Activated T-cell treated with anti-CD3 and anti-CD28 coated beads, Interleukin-2, amount 50 U/mL, for 4 hours (primary cell): ENCODE results near the gene ZFP92. TPM values are rescaled to one million over a fixed set of nuclear protein-coding genes. Genes with fewer than 3 reads are reported as not detected.

Source experiments
- ATAC-seq, 2 donors: fragments of 200-7000 bp; cut with Tn5 transposase; one replicate each; pipeline ENCODE4 v1.10.0; 2021
- DNase-seq: peaks from one replicate; pipeline ENCODE4 v3.0.0-alpha.2; 2020
- H3K27me3 Mint-ChIP-seq: one replicate; pipeline ENCODE4 v1.8.0; 2021; ENCODE audit warnings: low read depth, mixed read lengths
- H3K36me3 Mint-ChIP-seq: one replicate; pipeline ENCODE4 v1.8.0; 2022; ENCODE audit warnings: mixed read lengths; ENCODE audit not compliant: insufficient read depth
- H3K4me1 Mint-ChIP-seq: one replicate; pipeline ENCODE4 v1.8.0; 2021; ENCODE audit warnings: low read depth, mixed read lengths
- H3K4me3 Mint-ChIP-seq: one replicate; pipeline ENCODE4 v1.8.0; 2021; ENCODE audit warnings: mild to moderate bottlenecking, moderate library complexity, mixed read lengths
- H3K9me3 Mint-ChIP-seq: one replicate; pipeline ENCODE4 v1.8.0; 2021; ENCODE audit warnings: mixed read lengths
- total RNA-seq, 3 donors: library from RNA; stranded (reverse); gene quantifications; one replicate each; pipeline ENCODE4 v1.2.1, GENCODE V29; 2021

Gene ZFP92
- total RNA-seq, 3 donors from 2014 or later: 1.1 to 1.5 (median 1.5) TPM

DNA sequence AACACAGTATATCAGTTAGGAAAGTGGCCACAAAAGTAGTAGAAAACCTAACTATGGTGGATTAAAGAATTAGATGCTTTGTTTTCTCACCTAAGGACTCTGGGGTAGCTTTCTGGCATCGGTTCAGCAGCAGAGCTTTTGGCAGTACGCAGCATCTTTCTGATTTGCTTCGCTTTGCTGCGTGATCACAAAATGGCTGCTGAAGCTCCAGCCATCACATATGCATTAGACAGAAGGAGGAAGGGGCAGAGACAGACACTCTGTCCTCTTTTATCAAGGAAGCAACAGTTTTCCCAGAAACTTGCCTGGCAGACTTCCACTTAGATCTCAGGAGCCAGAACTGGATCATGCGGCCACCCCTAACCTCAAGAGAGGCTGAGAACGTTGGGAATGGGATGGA, 19.5 kb downstream of the ZFP92 start:
- Mint-ChIP-seq H3K4me1 (no peaks in the 10 kb centered on the region), H3K4me3 (no peak overlapping the region), H3K27me3 (no peaks in the 10 kb centered on the region), H3K36me3 (peaks cover 2% of the 10 kb centered on the region), H3K9me3 (peaks cover 3% of the 10 kb centered on the region)
- DNase-seq (no peak), ATAC-seq (no peak)

- DNase-seq (no peak), ATAC-seq (no peak)
- Mint-ChIP-seq H3K36me3 (no peaks in the 10 kb centered on the region), H3K27me3 (no peaks in the 10 kb centered on the region), H3K4me1 (no peaks in the 10 kb centered on the region), H3K9me3 (no peaks in the 10 kb centered on the region), H3K4me3 (no peak overlapping the region)
Measured at GRCh38 chrX:153433161-153433680, 21.9 kb downstream of the ZFP92 start.

GRCh38 chrX:153433781-153434285, 22.6 kb downstream of the ZFP92 start:
- DNase-seq: no peak
- no peak overlapping the region for H3K4me3 Mint-ChIP-seq
- H3K9me3 Mint-ChIP-seq: no peaks in the 10 kb centered on the region
- no peak for ATAC-seq
- H3K4me1 Mint-ChIP-seq: no peaks in the 10 kb centered on the region
- no peaks in the 10 kb centered on the region for H3K36me3 Mint-ChIP-seq
- H3K27me3 Mint-ChIP-seq: no peaks in the 10 kb centered on the region

- no peaks in the 10 kb centered on the region for H3K36me3 Mint-ChIP-seq
- no peaks in the 10 kb centered on the region for H3K9me3 Mint-ChIP-seq
- no peaks in the 10 kb centered on the region for H3K4me1 Mint-ChIP-seq
- H3K27me3 Mint-ChIP-seq: no peaks in the 10 kb centered on the region
- DNase-seq (no peak), ATAC-seq (no peak)
- no peak overlapping the region for H3K4me3 Mint-ChIP-seq
Measured at GRCh38 chrX:153434801-153435200, 23.5 kb downstream of the ZFP92 start.

DNA sequence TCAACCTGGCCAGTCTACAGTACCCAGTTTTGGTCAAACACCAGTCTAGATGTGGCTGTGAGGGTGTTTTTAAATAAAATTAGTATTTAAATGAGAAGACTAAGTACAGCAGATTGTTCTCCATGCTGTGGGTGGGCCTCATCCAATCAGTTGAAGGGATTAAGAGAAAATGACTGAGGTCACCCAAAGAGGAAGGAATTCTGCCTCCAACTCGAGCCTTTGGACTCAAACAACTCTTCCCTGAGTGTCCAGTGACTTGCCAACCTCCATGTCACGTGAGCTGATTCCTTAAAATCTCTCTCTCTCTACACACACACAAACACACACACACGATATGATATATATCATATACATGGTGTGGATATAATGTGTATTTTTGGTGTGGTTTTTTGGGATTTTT, 24.6 kb downstream of the ZFP92 start:
- no peaks in the 10 kb centered on the region for H3K4me1 Mint-ChIP-seq
- ATAC-seq (no peak), DNase-seq (no peak)
- no peaks in the 10 kb centered on the region for H3K27me3 Mint-ChIP-seq
- H3K9me3 Mint-ChIP-seq: no peaks in the 10 kb centered on the region
- no peak overlapping the region for H3K4me3 Mint-ChIP-seq
- H3K36me3 Mint-ChIP-seq: no peaks in the 10 kb centered on the region

DNA sequence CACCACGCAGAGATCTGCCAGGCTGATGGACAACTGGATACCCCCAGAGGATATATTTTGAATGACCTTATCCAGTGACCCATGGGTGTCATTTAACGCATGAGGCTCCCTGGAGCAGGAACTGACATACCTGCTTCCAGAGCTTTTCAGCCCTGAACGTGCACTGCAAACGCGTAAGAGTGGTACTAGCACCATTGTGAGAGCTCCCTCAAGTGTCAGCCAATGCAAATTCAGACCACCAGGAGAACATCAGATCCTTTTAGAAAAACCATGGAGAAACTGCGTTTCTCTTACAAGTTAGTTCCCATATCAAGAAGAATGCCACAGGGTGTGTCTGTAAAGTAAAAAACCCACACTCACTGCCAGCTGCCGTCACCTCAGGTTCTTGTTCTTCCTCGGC, 27.3 kb downstream of the ZFP92 start:
- H3K9me3 Mint-ChIP-seq: no peaks in the 10 kb centered on the region
- H3K4me3 Mint-ChIP-seq: no peak overlapping the region
- DNase-seq: no peak

DNA sequence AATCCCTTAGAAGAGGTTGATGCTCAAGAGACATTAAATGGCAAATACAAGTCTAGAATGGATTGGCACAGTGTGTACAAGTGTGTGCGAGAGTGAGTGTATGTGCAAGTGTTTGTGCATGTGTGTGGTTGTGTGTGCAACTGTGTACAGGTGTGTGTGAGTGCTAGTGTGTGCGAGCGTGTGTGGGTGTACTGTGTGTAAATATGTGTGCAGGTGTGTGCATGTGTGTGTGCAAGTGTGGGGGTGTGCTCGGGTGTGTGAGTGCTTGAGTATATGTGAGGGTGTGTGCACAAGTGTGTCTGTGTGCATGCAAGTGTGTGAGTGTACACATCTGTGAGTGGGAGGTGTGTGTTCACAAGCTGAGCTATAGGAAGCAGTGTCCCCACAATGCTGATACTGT, 28.7 kb downstream of the ZFP92 start:
- no peak overlapping the region for H3K4me3 Mint-ChIP-seq
- H3K4me1 Mint-ChIP-seq: no peaks in the 10 kb centered on the region
- ATAC-seq: no peak
- no peaks in the 10 kb centered on the region for H3K27me3 Mint-ChIP-seq
- H3K36me3 Mint-ChIP-seq: no peaks in the 10 kb centered on the region
- no peak for DNase-seq
- no peaks in the 10 kb centered on the region for H3K9me3 Mint-ChIP-seq

More for the DNA sequence above, 27.3 kb downstream of the ZFP92 start:
- no peak for ATAC-seq
- Mint-ChIP-seq H3K4me1 (no peaks in the 10 kb centered on the region), H3K27me3 (no peaks in the 10 kb centered on the region), H3K36me3 (no peaks in the 10 kb centered on the region)

GRCh38 chrX:153440556-153441135, 29.4 kb downstream of the ZFP92 start:
- H3K9me3 Mint-ChIP-seq: no peaks in the 10 kb centered on the region
- no peaks in the 10 kb centered on the region for H3K36me3 Mint-ChIP-seq
- H3K4me3 Mint-ChIP-seq: no peak overlapping the region
- H3K4me1 Mint-ChIP-seq: no peaks in the 10 kb centered on the region
- DNase-seq (no peak), ATAC-seq (no peak)
- no peaks in the 10 kb centered on the region for H3K27me3 Mint-ChIP-seq

GRCh38 chrX:153441296-153441695, 30.0 kb downstream of the ZFP92 start:
- Mint-ChIP-seq H3K4me3 (no peak overlapping the region), H3K4me1 (no peaks in the 10 kb centered on the region)

GRCh38 chrX:153441981-153442380, 30.7 kb downstream of the ZFP92 start:
- Mint-ChIP-seq H3K9me3 (no peaks in the 10 kb centered on the region), H3K4me3 (no peak overlapping the region), H3K4me1 (no peaks in the 10 kb centered on the region), H3K27me3 (no peaks in the 10 kb centered on the region), H3K36me3 (no peaks in the 10 kb centered on the region)
- DNase-seq: no peak
- no peak for ATAC-seq

More at GRCh38 chrX:153441296-153441695, 30.0 kb downstream of the ZFP92 start:
- ATAC-seq (no peak), DNase-seq (no peak)
- Mint-ChIP-seq H3K9me3 (no peaks in the 10 kb centered on the region), H3K36me3 (no peaks in the 10 kb centered on the region), H3K27me3 (no peaks in the 10 kb centered on the region)

DNA sequence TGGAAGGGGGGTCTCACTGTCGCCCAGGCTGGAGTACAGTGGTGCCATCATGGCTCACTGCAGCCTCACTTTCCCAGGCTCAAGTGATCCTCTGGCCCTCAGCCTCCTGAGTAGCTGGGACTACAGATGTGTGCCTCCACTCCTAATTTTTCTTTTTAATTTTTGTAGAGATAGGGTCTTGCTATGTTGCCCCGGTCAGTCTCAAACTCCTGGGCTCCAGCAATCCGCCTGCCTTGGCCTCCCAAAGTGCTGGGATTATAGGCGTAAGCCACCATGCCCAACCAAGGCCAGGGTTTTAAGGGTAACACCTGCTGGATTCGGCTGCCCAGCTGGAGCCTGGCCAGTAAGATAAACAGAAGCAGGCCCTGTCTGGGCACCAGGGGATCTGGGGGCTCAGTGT, 31.2 kb downstream of the ZFP92 start:
- Mint-ChIP-seq H3K27me3 (no peaks in the 10 kb centered on the region), H3K36me3 (no peaks in the 10 kb centered on the region), H3K4me3 (no peak overlapping the region), H3K9me3 (no peaks in the 10 kb centered on the region), H3K4me1 (no peaks in the 10 kb centered on the region)
- ATAC-seq: no peak
- DNase-seq: no peak

- no peak overlapping the region for H3K4me3 Mint-ChIP-seq
- no peaks in the 10 kb centered on the region for H3K4me1 Mint-ChIP-seq
- no peaks in the 10 kb centered on the region for H3K27me3 Mint-ChIP-seq
- ATAC-seq (no peak), DNase-seq (no peak)
- no peaks in the 10 kb centered on the region for H3K36me3 Mint-ChIP-seq
- H3K9me3 Mint-ChIP-seq: no peaks in the 10 kb centered on the region
Measured at GRCh38 chrX:153443476-153444332, 32.4 kb downstream of the ZFP92 start.

- ATAC-seq (no peak), DNase-seq (no peak)
- Mint-ChIP-seq H3K4me1 (no peaks in the 10 kb centered on the region), H3K27me3 (no peaks in the 10 kb centered on the region), H3K4me3 (no peak overlapping the region), H3K9me3 (no peaks in the 10 kb centered on the region), H3K36me3 (no peaks in the 10 kb centered on the region)
Measured at GRCh38 chrX:153444333-153445011, 33.2 kb downstream of the ZFP92 start.

- H3K9me3 Mint-ChIP-seq: no peaks in the 10 kb centered on the region
- no peaks in the 10 kb centered on the region for H3K27me3 Mint-ChIP-seq
- H3K4me1 Mint-ChIP-seq: no peaks in the 10 kb centered on the region
- H3K4me3 Mint-ChIP-seq: no peak overlapping the region
- peaks cover 2% of the 10 kb centered on the region for H3K36me3 Mint-ChIP-seq
- DNase-seq (no peak), ATAC-seq (no peak)
Measured at GRCh38 chrX:153445106-153445855, 34.0 kb downstream of the ZFP92 start.
